Vagina (tissue), 2 donors: Measurements from ENCODE around the gene IGHMBP2. TPM values are rescaled to one million over a fixed set of nuclear protein-coding genes. Genes with fewer than 3 reads are reported as not detected.
"Not testable (repeated sequence)": the region's sequence is repeated elsewhere in the genome, so short reads cannot be mapped to it uniquely, and the experiment has no call there.

Source experiments
- DNase-seq, 2 donors: peaks; one replicate each; pipeline ENCODE4 v3.0.0-alpha.2; 2017; ENCODE audit errors: extremely low spot score in 2 of 2
- H3K27ac ChIP-seq: fragments of 200-600 bp; sonication (generic); one replicate; pipeline ENCODE4 v1.5.1; 2019
- H3K27me3 ChIP-seq: fragments of 200-600 bp; sonication (generic); one replicate; pipeline ENCODE4 v1.5.1; 2019
- H3K36me3 ChIP-seq, 2 donors: fragments of 200-600 bp; sonication (generic); one replicate each; pipeline ENCODE4 v1.5.1; 2017 to 2019
- H3K4me1 ChIP-seq: fragments of 200-600 bp; sonication (generic); one replicate; pipeline ENCODE4 v1.5.1; 2019
- H3K4me3 ChIP-seq, 2 donors: fragments of 200-600 bp; sonication (generic); 1 replicate in 1 of 2; 2 replicates in 1 of 2; pipeline ENCODE4 v1.5.1; 2016 to 2019
- H3K9me3 ChIP-seq: fragments of 200-600 bp; sonication (generic); one replicate; pipeline ENCODE4 v1.5.1; 2019
- POLR2A ChIP-seq, 2 donors: fragments of 450-650 bp; IDR thresholded peaks; one replicate each; pipeline ENCODE4 v1.6.1; 2017; ENCODE audit warnings: antibody characterized with exemption in 2 of 2, mild to moderate bottlenecking in 2 of 2, moderate library complexity in 2 of 2
- POLR2AphosphoS5 ChIP-seq, 2 donors: sonication (generic); formaldehyde crosslinking; IDR thresholded peaks; one replicate each; pipeline ENCODE4 v1.9.0; 2017; ENCODE audit warnings: antibody characterized with exemption in 2 of 2, mild to moderate bottlenecking in 2 of 2, low read depth in 1 of 2; ENCODE audit not compliant: insufficient read depth in 1 of 2
- intact Hi-C: fragments of 100-400 bp; cut with DNase I; formaldehyde crosslinking; loops from one replicate; pipeline ENCODE4 v1.15.1; 2023
- total RNA-seq: library from RNA; depleted of rRNA; stranded (reverse); fragments of >200 nt; gene quantifications from one replicate; pipeline ENCODE4 v1.2.3, GENCODE V29; 2016
- TF ChIP-seq, protein P1 (sequence below), 3 experiments: fragments of 450-650 bp in 2 of 3; fragments of 200-600 bp in 1 of 3; sonication (generic) in 1 of 3; IDR thresholded peaks; one replicate each; pipeline ENCODE4 v1.5.1; 2017 to 2019; ENCODE audit warnings: antibody characterized with exemption in 3 of 3, mild to moderate bottlenecking in 2 of 3, moderate library complexity in 2 of 3

The IGHMBP2 gene
- total RNA-seq, 1 donor from 2014 or later, result 8.3 TPM

DNA sequence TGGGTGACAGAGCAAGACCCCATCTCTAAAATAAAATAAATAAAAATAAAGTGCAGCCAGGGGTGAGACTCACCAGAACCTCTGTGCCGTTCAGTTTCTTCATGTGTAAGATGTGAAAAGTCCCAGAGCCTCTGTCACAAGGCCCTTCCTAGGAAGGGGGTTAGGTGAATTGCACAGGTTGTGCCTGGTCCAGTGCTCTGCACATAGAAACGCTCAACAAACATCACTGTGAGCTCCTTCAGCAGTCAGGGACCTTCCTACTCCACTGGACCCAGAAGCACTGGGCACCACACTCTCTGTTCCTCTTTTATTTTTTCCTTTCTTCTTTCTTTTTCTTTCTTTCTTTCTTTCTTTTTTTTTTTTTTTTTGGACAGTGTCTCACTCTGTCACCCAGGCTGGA lies 22.4 kb upstream of the IGHMBP2 start:
- H3K27ac ChIP-seq, result no peak overlapping the region
- no peaks in the 10 kb centered on the region for H3K4me1 ChIP-seq
- no peaks in the 10 kb centered on the region for H3K9me3 ChIP-seq
- H3K4me3 ChIP-seq, result no peak overlapping the region
- intact Hi-C loops, result no loop called here
- no peaks in the 10 kb centered on the region for H3K36me3 ChIP-seq
- TF ChIP-seq POLR2AphosphoS5 (IDR thresholded peaks at IDR 0.05; ENCODE audit: insufficient read depth in 1 of 2, low read depth in 1 of 2) (no peak), POLR2A (IDR thresholded peaks at IDR 0.05) (no peak)
- TF ChIP-seq, protein P1, sequence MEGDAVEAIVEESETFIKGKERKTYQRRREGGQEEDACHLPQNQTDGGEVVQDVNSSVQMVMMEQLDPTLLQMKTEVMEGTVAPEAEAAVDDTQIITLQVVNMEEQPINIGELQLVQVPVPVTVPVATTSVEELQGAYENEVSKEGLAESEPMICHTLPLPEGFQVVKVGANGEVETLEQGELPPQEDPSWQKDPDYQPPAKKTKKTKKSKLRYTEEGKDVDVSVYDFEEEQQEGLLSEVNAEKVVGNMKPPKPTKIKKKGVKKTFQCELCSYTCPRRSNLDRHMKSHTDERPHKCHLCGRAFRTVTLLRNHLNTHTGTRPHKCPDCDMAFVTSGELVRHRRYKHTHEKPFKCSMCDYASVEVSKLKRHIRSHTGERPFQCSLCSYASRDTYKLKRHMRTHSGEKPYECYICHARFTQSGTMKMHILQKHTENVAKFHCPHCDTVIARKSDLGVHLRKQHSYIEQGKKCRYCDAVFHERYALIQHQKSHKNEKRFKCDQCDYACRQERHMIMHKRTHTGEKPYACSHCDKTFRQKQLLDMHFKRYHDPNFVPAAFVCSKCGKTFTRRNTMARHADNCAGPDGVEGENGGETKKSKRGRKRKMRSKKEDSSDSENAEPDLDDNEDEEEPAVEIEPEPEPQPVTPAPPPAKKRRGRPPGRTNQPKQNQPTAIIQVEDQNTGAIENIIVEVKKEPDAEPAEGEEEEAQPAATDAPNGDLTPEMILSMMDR (IDR thresholded peaks at IDR 0.05), result no peak
- H3K27me3 ChIP-seq, result no peaks in the 10 kb centered on the region
- no peak for DNase-seq

DNA sequence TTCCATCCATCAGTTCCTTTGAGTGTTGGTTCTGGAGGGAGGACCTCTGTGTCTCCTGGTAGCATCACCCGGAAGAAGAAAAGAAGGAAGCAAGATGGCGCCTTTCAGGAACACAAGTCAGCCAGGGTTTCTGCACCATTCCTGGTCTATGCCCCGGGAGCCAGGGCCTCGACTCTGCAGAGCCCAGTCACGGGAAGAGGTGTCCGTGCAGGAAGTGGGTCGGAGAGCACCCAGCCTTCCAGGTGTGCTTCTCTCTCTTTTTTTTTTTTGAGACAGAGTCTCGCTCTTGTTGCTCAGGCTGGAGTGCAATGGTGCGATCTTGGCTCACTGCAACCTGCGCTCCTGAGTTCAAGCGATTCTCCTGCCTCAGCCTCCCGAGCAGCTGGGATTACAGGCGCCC lies 21.3 kb upstream of the IGHMBP2 start:
- intact Hi-C loops, result no loop called here
- no peaks in the 10 kb centered on the region for H3K9me3 ChIP-seq
- TF ChIP-seq, protein P1 (IDR thresholded peaks at IDR 0.05), result no peak

GRCh38 chr11:68884827-68885226 lies 18.9 kb upstream of the IGHMBP2 start:
- intact Hi-C loops, H3K36me3 ChIP-seq, H3K27me3 ChIP-seq, H3K9me3 ChIP-seq, H3K27ac ChIP-seq, H3K4me1 ChIP-seq, H3K4me3 ChIP-seq, DNase-seq: not testable (repeated sequence)

More for the DNA sequence above, 21.3 kb upstream of the IGHMBP2 start:
- Histone ChIP-seq H3K4me3 (no peak overlapping the region), H3K36me3 (no peaks in the 10 kb centered on the region), H3K27me3 (no peaks in the 10 kb centered on the region), H3K27ac (no peak overlapping the region), H3K4me1 (no peaks in the 10 kb centered on the region)
- no peak for DNase-seq

- no peaks in the 10 kb centered on the region for H3K9me3 ChIP-seq
- no peak for DNase-seq
- peak overlapping the region; percentile 89 for H3K27ac ChIP-seq
- no peaks in the 10 kb centered on the region for H3K27me3 ChIP-seq
- no peak overlapping the region for H3K4me3 ChIP-seq
- intact Hi-C loops, result no loop called here
- H3K36me3 ChIP-seq, result peaks cover 0 to 34% of the 10 kb centered on the region in 2 donors
- peaks cover 19% of the 10 kb centered on the region for H3K4me1 ChIP-seq
- TF ChIP-seq, protein P1 (IDR thresholded peaks at IDR 0.05), result peak in 2 of 3 experiments; percentile 26 to 51
- TF ChIP-seq POLR2A (IDR thresholded peaks at IDR 0.05) (no peak), POLR2AphosphoS5 (IDR thresholded peaks at IDR 0.05; ENCODE audit: insufficient read depth in 1 of 2, low read depth in 1 of 2) (peak in 1 of 2 donors; percentile 16)
Measured at GRCh38 chr11:68889948-68890446, 13.7 kb upstream of the IGHMBP2 start.

- intact Hi-C loops, result no loop called here
- DNase-seq, result no peak
Measured at GRCh38 chr11:68890490-68891231, 13.0 kb upstream of the IGHMBP2 start.

More at GRCh38 chr11:68890490-68891231, 13.0 kb upstream of the IGHMBP2 start:
- no peaks in the 10 kb centered on the region for H3K27me3 ChIP-seq
- TF ChIP-seq, protein P1 (IDR thresholded peaks at IDR 0.05), result no peak
- TF ChIP-seq POLR2AphosphoS5 (IDR thresholded peaks at IDR 0.05; ENCODE audit: insufficient read depth in 1 of 2, low read depth in 1 of 2), result peak; percentile 68 to 83
- TF ChIP-seq POLR2A (IDR thresholded peaks at IDR 0.05), result no peak
- peaks cover 0 to 39% of the 10 kb centered on the region in 2 donors for H3K36me3 ChIP-seq
- H3K4me1 ChIP-seq, result peaks cover 19% of the 10 kb centered on the region
- H3K27ac ChIP-seq, result peak overlapping the region; percentile 89
- H3K4me3 ChIP-seq, result peak overlapping the region in 1 of 2 donors; percentile 16
- no peaks in the 10 kb centered on the region for H3K9me3 ChIP-seq
